Measurements from ENCODE around the gene OR51B5. TPM values are rescaled to one million over a fixed set of nuclear protein-coding genes. Genes with fewer than 3 reads are reported as not detected.
"Not testable (repeated sequence)": the region's sequence is repeated elsewhere in the genome, so short reads cannot be mapped to it uniquely, and the experiment has no call there.

Gene OR51B5
- total RNA-seq, 1 experiment from 2014 or later: not detected

DNA sequence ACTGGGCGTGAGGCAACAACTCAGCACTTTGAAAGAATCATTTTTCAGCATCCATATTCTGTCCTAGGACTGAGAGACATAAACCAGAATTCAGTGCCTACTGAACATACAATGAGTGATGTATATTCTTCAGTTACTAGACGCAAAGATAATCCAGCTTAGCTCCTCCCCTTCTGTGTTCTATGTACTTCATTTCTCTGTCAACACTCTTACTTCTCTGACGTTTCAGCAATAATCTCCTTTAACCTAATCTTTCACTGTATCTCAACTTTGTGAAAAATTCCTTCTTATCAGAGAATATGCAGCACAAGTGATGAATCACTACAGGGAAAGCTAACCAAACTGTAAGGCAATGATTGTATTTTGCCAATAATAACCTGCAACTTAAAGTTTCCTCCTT is 2.5 kb upstream of the OR51B5 start:
- Mint-ChIP-seq H3K36me3 (ENCODE audit: insufficient read depth, unreplicated experiment) (no peaks in the 10 kb centered on the region), H3K4me1 (ENCODE audit: low read depth, unreplicated experiment) (no peaks in the 10 kb centered on the region), H3K4me3 (ENCODE audit: unreplicated experiment) (no peak overlapping the region), H3K27ac (ENCODE audit: unreplicated experiment) (no peak overlapping the region), H3K9me3 (ENCODE audit: unreplicated experiment) (no peaks in the 10 kb centered on the region), H3K27me3 (ENCODE audit: insufficient read depth, unreplicated experiment) (peaks cover 3% of the 10 kb centered on the region)
- DNase-seq: no peak
- no peaks in the 10 kb centered on the region for H3K27me3 ChIP-seq (replicated peaks; ENCODE audit: control insufficient read depth, insufficient read depth, low read length)
- no peaks in the 10 kb centered on the region for H3K4me1 ChIP-seq
- ChIA-PET CTCF (no interaction called here), POLR2A (no interaction called here)
- H3K9me3 ChIP-seq: no peaks in the 10 kb centered on the region
- no TSS peak for BruUV-seq (replicated peaks)
- H3K36me3 ChIP-seq (ENCODE audit: control insufficient read depth, insufficient read depth, low read length): no peaks in the 10 kb centered on the region
- intact Hi-C loops (cut with micrococcal nuclease; ENCODE audit: unreplicated experiment): no loop called here
- H3K4me3 ChIP-seq (ENCODE audit: low read depth, low read length): no peak overlapping the region
- TF ChIP-seq, protein P1, sequence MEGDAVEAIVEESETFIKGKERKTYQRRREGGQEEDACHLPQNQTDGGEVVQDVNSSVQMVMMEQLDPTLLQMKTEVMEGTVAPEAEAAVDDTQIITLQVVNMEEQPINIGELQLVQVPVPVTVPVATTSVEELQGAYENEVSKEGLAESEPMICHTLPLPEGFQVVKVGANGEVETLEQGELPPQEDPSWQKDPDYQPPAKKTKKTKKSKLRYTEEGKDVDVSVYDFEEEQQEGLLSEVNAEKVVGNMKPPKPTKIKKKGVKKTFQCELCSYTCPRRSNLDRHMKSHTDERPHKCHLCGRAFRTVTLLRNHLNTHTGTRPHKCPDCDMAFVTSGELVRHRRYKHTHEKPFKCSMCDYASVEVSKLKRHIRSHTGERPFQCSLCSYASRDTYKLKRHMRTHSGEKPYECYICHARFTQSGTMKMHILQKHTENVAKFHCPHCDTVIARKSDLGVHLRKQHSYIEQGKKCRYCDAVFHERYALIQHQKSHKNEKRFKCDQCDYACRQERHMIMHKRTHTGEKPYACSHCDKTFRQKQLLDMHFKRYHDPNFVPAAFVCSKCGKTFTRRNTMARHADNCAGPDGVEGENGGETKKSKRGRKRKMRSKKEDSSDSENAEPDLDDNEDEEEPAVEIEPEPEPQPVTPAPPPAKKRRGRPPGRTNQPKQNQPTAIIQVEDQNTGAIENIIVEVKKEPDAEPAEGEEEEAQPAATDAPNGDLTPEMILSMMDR (IDR thresholded peaks at IDR 0.05; ENCODE audit: insufficient read depth in 1 of 2, low read depth in 1 of 2, low read length in 1 of 2, severe bottlenecking in 1 of 2, unreplicated experiment in 1 of 2): no peak

DNA sequence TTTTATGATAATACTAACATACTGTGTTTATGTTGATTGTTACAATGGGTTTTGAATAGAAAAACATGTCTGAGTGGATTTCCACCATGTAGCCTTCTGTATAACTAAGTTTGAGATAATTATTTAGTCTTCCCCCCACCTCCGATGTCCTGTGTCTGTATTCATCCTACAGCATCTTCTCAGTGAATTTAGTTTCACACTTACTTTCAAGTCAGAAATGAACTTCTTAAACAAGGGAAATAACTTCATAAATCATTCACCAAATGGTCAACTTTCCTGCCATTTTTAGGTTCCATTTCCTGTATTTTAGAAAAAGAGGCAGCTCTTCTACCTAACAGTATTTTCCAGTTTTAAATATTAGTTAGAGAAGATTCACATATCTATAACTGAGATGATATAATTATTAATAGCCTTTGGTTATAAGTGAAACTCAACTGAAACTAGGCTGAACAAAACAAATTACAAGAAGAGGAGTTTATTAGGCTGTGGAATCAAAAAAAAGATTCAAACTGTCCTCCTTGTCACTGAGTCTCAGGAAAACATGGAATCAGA is 3.5 kb downstream of the OR51B5 start:
- CTCF ChIA-PET: no interaction called here
- Mint-ChIP-seq H3K27me3 (ENCODE audit: insufficient read depth, unreplicated experiment) (peaks cover 5% of the 10 kb centered on the region), H3K9me3 (ENCODE audit: unreplicated experiment) (no peaks in the 10 kb centered on the region), H3K36me3 (ENCODE audit: insufficient read depth, unreplicated experiment) (no peaks in the 10 kb centered on the region), H3K4me3 (ENCODE audit: unreplicated experiment) (no peak overlapping the region), H3K4me1 (ENCODE audit: low read depth, unreplicated experiment) (no peaks in the 10 kb centered on the region), H3K27ac (ENCODE audit: unreplicated experiment) (no peak overlapping the region)
- TF ChIP-seq, protein P1 (IDR thresholded peaks at IDR 0.05; ENCODE audit: insufficient read depth in 1 of 2, low read depth in 1 of 2, low read length in 1 of 2, severe bottlenecking in 1 of 2, unreplicated experiment in 1 of 2): no peak
- H3K36me3 ChIP-seq (ENCODE audit: control insufficient read depth, insufficient read depth, low read length): no peaks in the 10 kb centered on the region
- intact Hi-C loops (cut with micrococcal nuclease; ENCODE audit: unreplicated experiment): no loop called here
- H3K4me1 ChIP-seq: no peaks in the 10 kb centered on the region
- POLR2A ChIA-PET: no interaction called here
- no peak overlapping the region for H3K4me3 ChIP-seq (ENCODE audit: low read depth, low read length)
- H3K27me3 ChIP-seq (replicated peaks; ENCODE audit: control insufficient read depth, insufficient read depth, low read length): no peaks in the 10 kb centered on the region
- no peak for DNase-seq
- H3K9me3 ChIP-seq: no peaks in the 10 kb centered on the region
- BruUV-seq (replicated peaks): no TSS peak

DNA sequence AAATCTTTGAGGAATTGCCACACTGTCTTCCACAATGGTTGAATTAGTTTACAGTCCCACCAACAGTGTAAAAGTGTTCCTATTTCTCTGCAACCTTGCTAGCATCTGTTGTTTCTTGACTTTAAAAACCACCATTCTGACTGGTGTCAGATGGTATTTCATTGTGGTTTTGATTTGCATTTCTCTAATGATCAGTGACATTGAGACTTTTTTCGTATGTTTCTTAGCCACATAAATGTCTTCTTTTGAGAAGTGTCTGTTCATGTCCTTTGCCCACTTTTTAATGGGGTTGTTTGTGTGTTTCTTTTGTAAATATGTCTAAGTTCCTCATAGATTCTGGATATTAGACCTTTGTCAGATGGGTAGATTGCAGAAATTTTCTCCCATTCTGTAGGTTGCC is 6.1 kb downstream of the OR51B5 start:
- H3K27me3 Mint-ChIP-seq (ENCODE audit: insufficient read depth, unreplicated experiment); CTCF ChIA-PET; H3K4me3 Mint-ChIP-seq (ENCODE audit: unreplicated experiment); POLR2A ChIA-PET; H3K4me1 Mint-ChIP-seq (ENCODE audit: low read depth, unreplicated experiment); H3K36me3 ChIP-seq (ENCODE audit: control insufficient read depth, insufficient read depth, low read length); H3K27me3 ChIP-seq (replicated peaks; ENCODE audit: control insufficient read depth, insufficient read depth, low read length); H3K4me1 ChIP-seq; H3K36me3 Mint-ChIP-seq (ENCODE audit: insufficient read depth, unreplicated experiment); H3K9me3 Mint-ChIP-seq (ENCODE audit: unreplicated experiment); H3K9me3 ChIP-seq; BruUV-seq (replicated peaks); intact Hi-C loops (cut with micrococcal nuclease; ENCODE audit: unreplicated experiment); DNase-seq; H3K27ac Mint-ChIP-seq (ENCODE audit: unreplicated experiment); H3K4me3 ChIP-seq (ENCODE audit: low read depth, low read length): not testable (repeated sequence)

DNA sequence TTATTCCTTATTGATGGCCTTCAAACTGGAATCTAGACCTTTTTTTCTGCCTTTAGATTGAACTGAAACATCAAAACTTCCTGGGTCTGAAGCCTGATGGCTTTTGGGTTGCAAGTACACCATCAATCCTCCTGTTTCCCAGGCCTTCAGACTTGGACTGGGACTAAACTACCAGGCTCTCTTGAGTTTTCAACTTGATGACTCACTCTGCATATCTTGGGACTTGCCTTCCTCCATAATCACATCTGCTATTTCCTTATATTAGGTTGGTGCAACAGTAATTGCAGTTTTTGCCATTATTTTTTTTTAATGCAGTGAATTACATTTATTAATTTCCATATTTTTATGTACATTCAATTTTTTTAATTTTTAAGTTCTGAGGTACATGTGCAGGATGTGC is 7.0 kb downstream of the OR51B5 start:
- H3K4me1 ChIP-seq: no peaks in the 10 kb centered on the region
- H3K36me3 ChIP-seq (ENCODE audit: control insufficient read depth, insufficient read depth, low read length): no peaks in the 10 kb centered on the region
- H3K27me3 ChIP-seq (replicated peaks; ENCODE audit: control insufficient read depth, insufficient read depth, low read length): no peaks in the 10 kb centered on the region
- no peaks in the 10 kb centered on the region for H3K9me3 ChIP-seq
- Mint-ChIP-seq H3K9me3 (ENCODE audit: unreplicated experiment) (no peaks in the 10 kb centered on the region), H3K4me1 (ENCODE audit: low read depth, unreplicated experiment) (no peaks in the 10 kb centered on the region), H3K4me3 (ENCODE audit: unreplicated experiment) (no peak overlapping the region), H3K27me3 (ENCODE audit: insufficient read depth, unreplicated experiment) (peaks cover 8% of the 10 kb centered on the region), H3K36me3 (ENCODE audit: insufficient read depth, unreplicated experiment) (no peaks in the 10 kb centered on the region), H3K27ac (ENCODE audit: unreplicated experiment) (no peak overlapping the region)
- CTCF ChIA-PET: no interaction called here
- intact Hi-C loops (cut with micrococcal nuclease; ENCODE audit: unreplicated experiment): no loop called here
- TF ChIP-seq, protein P1 (IDR thresholded peaks at IDR 0.05; ENCODE audit: insufficient read depth in 1 of 2, low read depth in 1 of 2, low read length in 1 of 2, severe bottlenecking in 1 of 2, unreplicated experiment in 1 of 2): no peak
- POLR2A ChIA-PET: no interaction called here
- H3K4me3 ChIP-seq (ENCODE audit: low read depth, low read length): no peak overlapping the region
- no TSS peak for BruUV-seq (replicated peaks)
- DNase-seq: no peak

Measured in Caco-2 (cell line).